ENCODE data around the gene CHMP1B. TPM values are rescaled to one million over a fixed set of nuclear protein-coding genes. Genes with fewer than 3 reads are reported as not detected.

The CHMP1B gene
- total and polyA plus RNA-seq, 2 donors (not counting 1 experiment from before 2014, with no cell fraction given) = 26.5 to 49.7 TPM

GRCh38 chr18:11823545-11823944 is 27.7 kb upstream of the CHMP1B start:
- Histone ChIP-seq H2AFZ (ENCODE audit: low read length) (no peak overlapping the region), H3K27ac (ENCODE audit: insufficient read depth, low read length) (no peak overlapping the region), H4K20me1 (ENCODE audit: control insufficient read depth, extremely low read depth, insufficient read depth, low read length) (no peaks in the 10 kb centered on the region), H3K9me3 (ENCODE audit: control insufficient read depth, insufficient read depth, low read depth, low read length) (no peaks in the 10 kb centered on the region), H3K4me2 (ENCODE audit: extremely low read depth, insufficient read depth, low read length) (no peak overlapping the region), H3K4me1 (ENCODE audit: control insufficient read depth, extremely low read depth, insufficient read depth, low read length) (no peaks in the 10 kb centered on the region), H3K4me3 (replicated peaks in 1 of 4; ENCODE audit: control extremely low read depth in 1 of 4, insufficient read depth in 1 of 4, low read depth in 3 of 4, low read length in 4 of 4) (no peak overlapping the region), H3K27me3 (ENCODE audit: control insufficient read depth, insufficient read depth, low read length) (no peaks in the 10 kb centered on the region), H3K36me3 (ENCODE audit: control insufficient read depth, insufficient read depth, low read length) (no peaks in the 10 kb centered on the region), H3K79me2 (ENCODE audit: control insufficient read depth, insufficient read depth, low read length) (no peaks in the 10 kb centered on the region), H3K9ac (ENCODE audit: insufficient read depth, low read length) (no peak overlapping the region)
- DNase-seq (ENCODE audit: low read depth in 2 of 2) = no peak
- TF ChIP-seq EZH2 (IDR thresholded peaks at IDR 0.05; ENCODE audit: low read length, missing control alignments) = no peak
- no peak for TF ChIP-seq CTCF (conservative IDR thresholded peaks at IDR 0.05 in 1 of 2, IDR thresholded peaks at IDR 0.05 in 1 of 2; ENCODE audit: low read depth in 1 of 2, low read length in 2 of 2)

GRCh38 chr18:11826836-11827235 is 24.4 kb upstream of the CHMP1B start:
- no peaks in the 10 kb centered on the region for H3K36me3 ChIP-seq (ENCODE audit: control insufficient read depth, insufficient read depth, low read length)
- no peak overlapping the region for H2AFZ ChIP-seq (ENCODE audit: low read length)
- no peaks in the 10 kb centered on the region for H3K4me1 ChIP-seq (ENCODE audit: control insufficient read depth, extremely low read depth, insufficient read depth, low read length)
- no peak overlapping the region for H3K4me2 ChIP-seq (ENCODE audit: extremely low read depth, insufficient read depth, low read length)
- no peak for DNase-seq (ENCODE audit: low read depth in 2 of 2)
- no peak overlapping the region for H3K27ac ChIP-seq (ENCODE audit: insufficient read depth, low read length)
- no peaks in the 10 kb centered on the region for H4K20me1 ChIP-seq (ENCODE audit: control insufficient read depth, extremely low read depth, insufficient read depth, low read length)
- H3K4me3 ChIP-seq (replicated peaks in 1 of 4; ENCODE audit: control extremely low read depth in 1 of 4, insufficient read depth in 1 of 4, low read depth in 3 of 4, low read length in 4 of 4) = no peak overlapping the region
- H3K27me3 ChIP-seq (ENCODE audit: control insufficient read depth, insufficient read depth, low read length) = no peaks in the 10 kb centered on the region
- H3K9me3 ChIP-seq (ENCODE audit: control insufficient read depth, insufficient read depth, low read depth, low read length) = no peaks in the 10 kb centered on the region
- H3K79me2 ChIP-seq (ENCODE audit: control insufficient read depth, insufficient read depth, low read length) = no peaks in the 10 kb centered on the region
- TF ChIP-seq CTCF (conservative IDR thresholded peaks at IDR 0.05 in 1 of 2, IDR thresholded peaks at IDR 0.05 in 1 of 2; ENCODE audit: low read depth in 1 of 2, low read length in 2 of 2) (no peak), EZH2 (IDR thresholded peaks at IDR 0.05; ENCODE audit: low read length, missing control alignments) (no peak)
- H3K9ac ChIP-seq (ENCODE audit: insufficient read depth, low read length) = no peak overlapping the region

- Histone ChIP-seq H4K20me1 (ENCODE audit: control insufficient read depth, extremely low read depth, insufficient read depth, low read length) (no peaks in the 10 kb centered on the region), H3K4me1 (ENCODE audit: control insufficient read depth, extremely low read depth, insufficient read depth, low read length) (no peaks in the 10 kb centered on the region), H3K36me3 (ENCODE audit: control insufficient read depth, insufficient read depth, low read length) (no peaks in the 10 kb centered on the region), H3K27me3 (ENCODE audit: control insufficient read depth, insufficient read depth, low read length) (no peaks in the 10 kb centered on the region), H3K4me2 (ENCODE audit: extremely low read depth, insufficient read depth, low read length) (no peak overlapping the region), H3K9me3 (ENCODE audit: control insufficient read depth, insufficient read depth, low read depth, low read length) (no peaks in the 10 kb centered on the region), H3K27ac (ENCODE audit: insufficient read depth, low read length) (no peak overlapping the region), H3K79me2 (ENCODE audit: control insufficient read depth, insufficient read depth, low read length) (no peaks in the 10 kb centered on the region), H3K9ac (ENCODE audit: insufficient read depth, low read length) (no peak overlapping the region), H2AFZ (ENCODE audit: low read length) (no peak overlapping the region), H3K4me3 (replicated peaks in 1 of 4; ENCODE audit: control extremely low read depth in 1 of 4, insufficient read depth in 1 of 4, low read depth in 3 of 4, low read length in 4 of 4) (no peak overlapping the region)
- DNase-seq (ENCODE audit: low read depth in 2 of 2) = no peak
- no peak for TF ChIP-seq CTCF (conservative IDR thresholded peaks at IDR 0.05 in 1 of 2, IDR thresholded peaks at IDR 0.05 in 1 of 2; ENCODE audit: low read depth in 1 of 2, low read length in 2 of 2)
- no peak for TF ChIP-seq EZH2 (IDR thresholded peaks at IDR 0.05; ENCODE audit: low read length, missing control alignments)
These were observed 22.3 kb upstream of the CHMP1B start for GRCh38 chr18:11828786-11829432.
